ENCODE measurements around the gene NEK1. TPM values are rescaled to one million over a fixed set of nuclear protein-coding genes. Genes with fewer than 3 reads are reported as not detected.
A peak's percentile ranks its signal among the peaks of the same experiment; 100 is the strongest.

NEK1 gene
- total RNA-seq, 2 experiments from 2014 or later = 12.1 to 13.1 TPM

DNA sequence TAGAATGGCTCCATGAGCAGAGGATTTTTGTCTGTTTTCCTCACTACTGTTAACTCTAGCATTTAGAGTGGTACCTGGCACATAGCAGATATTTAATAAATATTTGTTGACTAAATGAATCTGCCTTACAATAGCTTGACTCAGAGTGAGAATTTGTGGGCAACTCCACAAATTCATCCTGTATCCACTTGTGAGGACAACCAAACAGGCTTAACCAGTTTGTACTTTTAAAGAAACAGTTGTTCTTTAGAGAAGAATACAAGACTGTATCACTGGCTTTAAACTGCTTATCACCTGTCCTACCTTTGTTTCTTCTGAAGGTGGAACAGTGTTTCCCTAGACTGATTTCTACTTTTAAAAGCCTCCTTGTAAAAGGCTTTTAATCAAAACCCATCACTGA lies 200.3 kb downstream of the NEK1 start:
- no peak overlapping the region for H3K4me3 Mint-ChIP-seq
- H3K27ac Mint-ChIP-seq = no peak overlapping the region
- H3K27me3 Mint-ChIP-seq = no peaks in the 10 kb centered on the region
- H3K9me3 Mint-ChIP-seq = no peaks in the 10 kb centered on the region
- H3K36me3 Mint-ChIP-seq = peaks cover 12% of the 10 kb centered on the region
- DNase-seq = no peak
- H3K4me1 Mint-ChIP-seq = peaks cover 43% of the 10 kb centered on the region

- peak; percentile 63 for DNase-seq
- peak overlapping the region; percentile 49 for H3K4me3 Mint-ChIP-seq
- no peaks in the 10 kb centered on the region for H3K9me3 Mint-ChIP-seq
- H3K36me3 Mint-ChIP-seq = peaks cover 9% of the 10 kb centered on the region
- H3K27ac Mint-ChIP-seq = peak overlapping the region; percentile 88
- H3K27me3 Mint-ChIP-seq = no peaks in the 10 kb centered on the region
- H3K4me1 Mint-ChIP-seq = peaks cover 35% of the 10 kb centered on the region
Measured at GRCh38 chr4:169410839-169411770, 201.3 kb downstream of the NEK1 start.

- H3K9me3 Mint-ChIP-seq = no peaks in the 10 kb centered on the region
- DNase-seq = no peak
- H3K4me3 Mint-ChIP-seq = no peak overlapping the region
- H3K4me1 Mint-ChIP-seq = peaks cover 24% of the 10 kb centered on the region
- no peak overlapping the region for H3K27ac Mint-ChIP-seq
- H3K27me3 Mint-ChIP-seq = no peaks in the 10 kb centered on the region
- H3K36me3 Mint-ChIP-seq = peaks cover 7% of the 10 kb centered on the region
Measured at GRCh38 chr4:169407217-169407845, 205.1 kb downstream of the NEK1 start.

- H3K27me3 Mint-ChIP-seq = no peaks in the 10 kb centered on the region
- no peak overlapping the region for H3K27ac Mint-ChIP-seq
- no peak for DNase-seq
- H3K4me1 Mint-ChIP-seq = peaks cover 7% of the 10 kb centered on the region
- H3K4me3 Mint-ChIP-seq = no peak overlapping the region
- peaks cover 7% of the 10 kb centered on the region for H3K36me3 Mint-ChIP-seq
- H3K9me3 Mint-ChIP-seq = no peaks in the 10 kb centered on the region
Measured at GRCh38 chr4:169404960-169405359, 207.4 kb downstream of the NEK1 start.

- Mint-ChIP-seq H3K4me1 (no peaks in the 10 kb centered on the region), H3K9me3 (no peaks in the 10 kb centered on the region), H3K4me3 (no peak overlapping the region), H3K27ac (no peak overlapping the region), H3K36me3 (peaks cover 10% of the 10 kb centered on the region), H3K27me3 (no peaks in the 10 kb centered on the region)
- no peak for DNase-seq
Measured at GRCh38 chr4:169400832-169401231, 211.6 kb downstream of the NEK1 start.

DNA sequence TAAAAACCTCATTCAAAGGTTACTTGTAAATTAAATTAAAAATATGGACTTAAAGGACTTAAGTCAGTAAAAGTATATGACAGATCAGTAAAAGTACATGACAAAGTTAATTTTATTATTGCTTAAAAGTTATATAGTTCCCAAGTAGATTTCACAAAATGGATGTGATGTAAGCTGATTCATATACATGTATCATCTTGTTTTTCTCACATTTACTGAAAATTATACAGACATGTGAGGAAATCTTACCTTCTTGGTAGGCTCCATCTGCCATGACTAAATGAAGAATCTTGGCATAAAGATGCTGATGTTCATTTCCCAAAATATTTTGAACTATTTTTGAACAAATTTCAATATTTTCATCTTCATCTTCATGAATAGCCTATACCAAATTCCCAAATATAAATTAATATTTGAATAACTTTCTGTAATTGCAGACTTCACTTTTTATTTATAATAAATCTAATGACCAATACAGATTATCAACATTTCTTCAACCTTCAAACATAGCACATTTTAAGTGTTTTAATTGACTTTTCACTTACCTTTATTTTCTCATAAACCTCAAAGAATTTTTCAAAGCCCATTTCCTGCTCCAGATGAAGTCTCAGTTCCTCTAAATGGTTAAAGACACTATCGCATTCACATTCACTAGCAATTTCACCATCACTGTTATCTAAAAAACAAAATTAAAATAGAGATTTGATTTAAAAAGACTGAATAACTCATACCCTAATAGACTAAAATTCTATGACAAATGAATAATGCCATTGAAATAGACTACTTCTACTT lies 212.2 kb downstream of the NEK1 start:
- no peak for DNase-seq
- no peaks in the 10 kb centered on the region for H3K9me3 Mint-ChIP-seq
- no peaks in the 10 kb centered on the region for H3K27me3 Mint-ChIP-seq
- no peak overlapping the region for H3K27ac Mint-ChIP-seq
- H3K4me1 Mint-ChIP-seq = no peaks in the 10 kb centered on the region
- H3K4me3 Mint-ChIP-seq = no peak overlapping the region
- H3K36me3 Mint-ChIP-seq = peaks cover 10% of the 10 kb centered on the region

DNA sequence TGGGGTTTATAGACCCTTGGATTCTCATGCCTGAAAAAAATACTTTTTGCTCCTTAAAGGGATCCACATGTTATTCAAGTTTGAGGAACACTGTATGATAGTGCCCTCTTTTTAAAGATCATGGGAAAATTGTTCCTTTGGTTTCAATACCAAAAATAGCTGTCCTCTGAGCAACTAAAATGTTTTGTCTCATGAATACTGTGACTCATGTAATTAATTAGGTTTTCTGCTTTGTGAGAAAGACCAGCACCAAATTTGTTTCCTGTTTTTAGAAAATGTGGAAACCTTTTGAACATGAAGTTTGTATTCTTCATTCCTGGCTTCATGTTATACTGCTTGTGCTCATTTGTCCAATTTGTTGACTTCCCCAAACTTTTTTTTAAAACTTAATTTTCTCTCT lies 214.1 kb downstream of the NEK1 start:
- H3K4me1 Mint-ChIP-seq = no peaks in the 10 kb centered on the region
- no peaks in the 10 kb centered on the region for H3K27me3 Mint-ChIP-seq
- no peak overlapping the region for H3K4me3 Mint-ChIP-seq
- no peak overlapping the region for H3K27ac Mint-ChIP-seq
- DNase-seq = no peak
- H3K9me3 Mint-ChIP-seq = no peaks in the 10 kb centered on the region
- peaks cover 14% of the 10 kb centered on the region for H3K36me3 Mint-ChIP-seq

- Mint-ChIP-seq H3K36me3 (peaks cover 14% of the 10 kb centered on the region), H3K9me3 (no peaks in the 10 kb centered on the region), H3K27me3 (no peaks in the 10 kb centered on the region), H3K27ac (no peak overlapping the region), H3K4me1 (no peaks in the 10 kb centered on the region), H3K4me3 (no peak overlapping the region)
- DNase-seq = no peak
Measured at GRCh38 chr4:169397762-169398161, 214.6 kb downstream of the NEK1 start.

- Mint-ChIP-seq H3K27ac (no peak overlapping the region), H3K4me1 (no peaks in the 10 kb centered on the region), H3K36me3 (no peaks in the 10 kb centered on the region), H3K9me3 (peaks cover 3% of the 10 kb centered on the region), H3K4me3 (no peak overlapping the region), H3K27me3 (no peaks in the 10 kb centered on the region)
- no peak for DNase-seq
Measured at GRCh38 chr4:169385376-169385775, 227.0 kb downstream of the NEK1 start.

GRCh38 chr4:169384779-169385178 lies 227.6 kb downstream of the NEK1 start:
- no peak for DNase-seq
- H3K9me3 Mint-ChIP-seq = peaks cover 3% of the 10 kb centered on the region
- H3K36me3 Mint-ChIP-seq = no peaks in the 10 kb centered on the region
- H3K4me3 Mint-ChIP-seq = no peak overlapping the region
- H3K4me1 Mint-ChIP-seq = no peaks in the 10 kb centered on the region
- H3K27me3 Mint-ChIP-seq = no peaks in the 10 kb centered on the region
- H3K27ac Mint-ChIP-seq = no peak overlapping the region

GRCh38 chr4:169383724-169384123 lies 228.7 kb downstream of the NEK1 start:
- Mint-ChIP-seq H3K36me3 (no peaks in the 10 kb centered on the region), H3K4me3 (no peak overlapping the region), H3K27ac (no peak overlapping the region), H3K4me1 (no peaks in the 10 kb centered on the region), H3K9me3 (peaks cover 3% of the 10 kb centered on the region), H3K27me3 (no peaks in the 10 kb centered on the region)
- DNase-seq = no peak

GRCh38 chr4:169379688-169380087 lies 232.7 kb downstream of the NEK1 start:
- Mint-ChIP-seq H3K27ac (no peak overlapping the region), H3K36me3 (peaks cover 5% of the 10 kb centered on the region), H3K4me1 (no peaks in the 10 kb centered on the region), H3K4me3 (no peak overlapping the region), H3K27me3 (no peaks in the 10 kb centered on the region), H3K9me3 (peaks cover 18% of the 10 kb centered on the region)
- DNase-seq = no peak

DNA sequence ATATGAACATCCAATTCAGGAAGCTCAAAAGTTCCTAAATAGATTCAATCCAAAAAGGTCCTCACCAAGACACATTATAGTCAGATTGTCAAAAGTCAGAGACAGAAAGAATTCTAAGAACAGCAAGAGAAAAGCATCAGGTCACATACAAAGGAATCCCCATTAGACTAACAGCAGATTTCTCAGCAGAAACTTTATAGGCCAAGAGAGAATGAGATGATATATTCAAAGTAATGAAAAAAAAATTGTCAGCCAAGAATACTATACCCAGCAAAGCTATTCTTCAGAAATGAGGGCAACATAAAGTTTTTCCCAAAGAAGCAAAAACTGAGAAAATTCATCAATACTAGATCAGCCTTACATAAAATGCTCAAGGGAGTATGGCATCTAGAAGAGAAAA lies 235.0 kb downstream of the NEK1 start:
- Mint-ChIP-seq H3K4me1 (no peaks in the 10 kb centered on the region), H3K27ac (no peak overlapping the region), H3K9me3 (peaks cover 18% of the 10 kb centered on the region), H3K4me3 (no peak overlapping the region), H3K36me3 (peaks cover 5% of the 10 kb centered on the region), H3K27me3 (no peaks in the 10 kb centered on the region)
- DNase-seq = no peak

DNA sequence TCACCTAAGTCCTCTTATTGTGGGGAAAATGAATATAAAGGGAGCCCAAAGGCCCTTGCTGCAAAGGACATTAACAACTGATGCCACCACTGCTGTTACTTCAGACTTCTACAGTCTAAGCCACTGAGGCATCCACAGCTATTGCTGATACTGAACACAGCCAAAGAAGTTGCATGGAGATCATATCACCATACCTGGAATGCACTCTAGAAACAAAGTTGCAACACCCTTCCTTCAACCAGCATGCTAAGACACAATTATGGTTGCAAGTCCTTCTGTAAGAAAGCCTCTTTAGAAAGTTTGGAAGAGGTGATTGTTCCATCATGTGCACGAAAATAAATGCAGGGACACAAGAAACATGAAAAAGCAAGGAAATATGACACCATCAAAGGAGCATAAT lies 236.0 kb downstream of the NEK1 start:
- Mint-ChIP-seq H3K27me3 (no peaks in the 10 kb centered on the region), H3K36me3 (peaks cover 5% of the 10 kb centered on the region), H3K4me3 (no peak overlapping the region), H3K9me3 (peaks cover 14% of the 10 kb centered on the region), H3K4me1 (no peaks in the 10 kb centered on the region), H3K27ac (no peak overlapping the region)
- no peak for DNase-seq

- no peaks in the 10 kb centered on the region for H3K27me3 Mint-ChIP-seq
- H3K27ac Mint-ChIP-seq = no peak overlapping the region
- H3K36me3 Mint-ChIP-seq = peaks cover 5% of the 10 kb centered on the region
- no peak for DNase-seq
- H3K4me1 Mint-ChIP-seq = no peaks in the 10 kb centered on the region
- peaks cover 14% of the 10 kb centered on the region for H3K9me3 Mint-ChIP-seq
- no peak overlapping the region for H3K4me3 Mint-ChIP-seq
Measured at GRCh38 chr4:169372791-169373190, 239.6 kb downstream of the NEK1 start.
